HS-5 (cell line): ENCODE results near the gene DCHS2.
A peak's percentile ranks its signal among the peaks of the same experiment; 100 is the strongest.

Experiments
- DNase-seq: peaks from one replicate; pipeline ENCODE4 v3.0.0-alpha.2; 2012; ENCODE audit warnings: low read depth

DCHS2 gene

GRCh38 chr4:154490583-154491340 lies 837 bp downstream of the DCHS2 start:
- no peak for DNase-seq

- no peak for DNase-seq
Measured at GRCh38 chr4:154490234-154490582, 1.4 kb downstream of the DCHS2 start.

GRCh38 chr4:154489558-154490233 lies 1.9 kb downstream of the DCHS2 start:
- DNase-seq = no peak

GRCh38 chr4:154487145-154487544 lies 4.5 kb downstream of the DCHS2 start:
- no peak for DNase-seq

GRCh38 chr4:154485127-154485773 lies 6.3 kb downstream of the DCHS2 start:
- no peak for DNase-seq

- DNase-seq = no peak
Measured at GRCh38 chr4:154478547-154478946, 13.1 kb downstream of the DCHS2 start.

- no peak for DNase-seq
Measured at GRCh38 chr4:154478128-154478527, 13.5 kb downstream of the DCHS2 start.

GRCh38 chr4:154476232-154476631 lies 15.4 kb downstream of the DCHS2 start:
- no peak for DNase-seq

- no peak for DNase-seq
Measured at GRCh38 chr4:154475820-154476219, 15.8 kb downstream of the DCHS2 start.

GRCh38 chr4:154473497-154473896 lies 18.1 kb downstream of the DCHS2 start:
- no peak for DNase-seq

GRCh38 chr4:154472858-154473257 lies 18.7 kb downstream of the DCHS2 start:
- no peak for DNase-seq

- no peak for DNase-seq
Measured at GRCh38 chr4:154471526-154472331, 19.9 kb downstream of the DCHS2 start.

GRCh38 chr4:154471032-154471431 lies 20.6 kb downstream of the DCHS2 start:
- no peak for DNase-seq

GRCh38 chr4:154467886-154468285 lies 23.7 kb downstream of the DCHS2 start:
- DNase-seq = peak; percentile 88

- no peak for DNase-seq
Measured at GRCh38 chr4:154466336-154466735, 25.3 kb downstream of the DCHS2 start.

GRCh38 chr4:154465085-154465484 lies 26.5 kb downstream of the DCHS2 start:
- no peak for DNase-seq

GRCh38 chr4:154464654-154465053 lies 26.9 kb downstream of the DCHS2 start:
- no peak for DNase-seq

- no peak for DNase-seq
Measured at GRCh38 chr4:154462081-154462810, 29.4 kb downstream of the DCHS2 start.

GRCh38 chr4:154457471-154457870 lies 34.1 kb downstream of the DCHS2 start:
- DNase-seq = no peak

- DNase-seq = no peak
Measured at GRCh38 chr4:154456889-154457288, 34.7 kb downstream of the DCHS2 start.

GRCh38 chr4:154456240-154456639 lies 35.4 kb downstream of the DCHS2 start:
- DNase-seq = no peak

- no peak for DNase-seq
Measured at GRCh38 chr4:154455111-154455510, 36.5 kb downstream of the DCHS2 start.
